HepG2 (cell line): ENCODE measurements around the gene HSPA1A. TPM values are rescaled to one million over a fixed set of nuclear protein-coding genes. Genes with fewer than 3 reads are reported as not detected.

Source experiments
- AKAP8 ChIP-seq: sonication (generic); formaldehyde crosslinking; IDR thresholded peaks from 2 replicates; pipeline ENCODE4 v1.5.1; 2020; ENCODE audit warnings: mild to moderate bottlenecking, missing genetic modification reagents
- ARNTL ChIP-seq: sonication (generic); formaldehyde crosslinking; IDR thresholded peaks from 2 replicates; pipeline ENCODE4 v1.4.0; 2020; ENCODE audit warnings: mild to moderate bottlenecking, missing genetic modification reagents
- BATF2 ChIP-seq: sonication (generic); formaldehyde crosslinking; IDR thresholded peaks from 2 replicates; pipeline ENCODE4 v1.8.0; 2022; ENCODE audit warnings: mild to moderate bottlenecking, missing genetic modification reagents, moderate library complexity
- BHLHE40 ChIP-seq: IDR thresholded peaks from 2 replicates; pipeline ENCODE4 v1.6.1; 2011; ENCODE audit warnings: low read length, improper control_type of control experiment
- CAMTA2 ChIP-seq: sonication (generic); formaldehyde crosslinking; IDR thresholded peaks from 2 replicates; pipeline ENCODE4 v1.4.0; 2020; ENCODE audit warnings: mild to moderate bottlenecking, missing genetic modification reagents, borderline replicate concordance
- CENPX ChIP-seq: sonication (generic); formaldehyde crosslinking; IDR thresholded peaks from 2 replicates; pipeline ENCODE4 v1.9.0; 2021; ENCODE audit warnings: mild to moderate bottlenecking, missing genetic modification reagents, moderate library complexity
- DBP ChIP-seq: sonication (generic); formaldehyde crosslinking; IDR thresholded peaks from 2 replicates; pipeline ENCODE4 v1.4.0; 2020; ENCODE audit warnings: missing genetic modification reagents; ENCODE audit errors: not compliant biosample characterization
- DRAP1 ChIP-seq: IDR thresholded peaks from 2 replicates; pipeline ENCODE4 v1.6.1; 2016; ENCODE audit warnings: missing genetic modification reagents, missing compliant biosample characterization
- E2F5 ChIP-seq: sonication (generic); formaldehyde crosslinking; conservative IDR thresholded peaks from 2 replicates; pipeline ENCODE4 v1.4.0; 2020; ENCODE audit warnings: missing genetic modification reagents
- HDAC1 ChIP-seq: sonication (generic); formaldehyde crosslinking; IDR thresholded peaks from 2 replicates; pipeline ENCODE4 v1.5.1; 2020; ENCODE audit warnings: mild to moderate bottlenecking, missing genetic modification reagents
- JUN ChIP-seq: sonication (generic); formaldehyde crosslinking; IDR thresholded peaks from 2 replicates; pipeline ENCODE4 v1.4.0; 2020; ENCODE audit warnings: mild to moderate bottlenecking, missing genetic modification reagents
- NFE2L2 ChIP-seq: fragments of 150-350 bp; IDR thresholded peaks from 2 replicates; pipeline ENCODE4 v1.6.1; 2014; ENCODE audit warnings: low read length
- NFIB ChIP-seq: sonication (generic); formaldehyde crosslinking; IDR thresholded peaks from 2 replicates; pipeline ENCODE4 v1.9.0; 2021; ENCODE audit warnings: missing genetic modification reagents, mild to moderate bottlenecking, borderline replicate concordance
- NONO ChIP-seq, 2 experiments: fragments of 450-650 bp in 1 of 2; sonication (generic) in 1 of 2; formaldehyde crosslinking in 1 of 2; IDR thresholded peaks in 1 of 2; conservative IDR thresholded peaks in 1 of 2; 2 replicates each; pipeline versions ENCODE4 v1.6.1 to v1.8.0; 2017 to 2022; ENCODE audit warnings: mild to moderate bottlenecking in 1 of 2, missing genetic modification reagents in 1 of 2, moderate library complexity in 1 of 2
- PHF21A ChIP-seq: sonication (generic); formaldehyde crosslinking; IDR thresholded peaks from 2 replicates; pipeline ENCODE4 v1.5.0; 2020; ENCODE audit warnings: mild to moderate bottlenecking, missing genetic modification reagents
- REL ChIP-seq: sonication (generic); formaldehyde crosslinking; conservative IDR thresholded peaks from 2 replicates; pipeline ENCODE4 v1.8.0; 2022; ENCODE audit warnings: mild to moderate bottlenecking, missing genetic modification reagents, moderate library complexity
- REXO4 ChIP-seq: sonication (generic); formaldehyde crosslinking; IDR thresholded peaks from 2 replicates; pipeline ENCODE4 v1.8.0; 2022; ENCODE audit warnings: missing genetic modification reagents, mild to moderate bottlenecking, borderline replicate concordance
- SSRP1 ChIP-seq: IDR thresholded peaks from 2 replicates; pipeline ENCODE4 v1.6.1; 2016; ENCODE audit warnings: control low read depth
- ZBTB37 ChIP-seq: sonication (generic); formaldehyde crosslinking; IDR thresholded peaks from 2 replicates; pipeline ENCODE4 v1.4.0; 2020; ENCODE audit warnings: mild to moderate bottlenecking, missing genetic modification reagents
- ZMAT5 ChIP-seq: sonication (generic); formaldehyde crosslinking; IDR thresholded peaks from 2 replicates; pipeline ENCODE4 v1.5.0; 2020; ENCODE audit warnings: mild to moderate bottlenecking, low read depth, missing genetic modification reagents, borderline replicate concordance
- ZMYM2 ChIP-seq: sonication (generic); formaldehyde crosslinking; IDR thresholded peaks from 2 replicates; pipeline ENCODE4 v1.8.0; 2022; ENCODE audit warnings: mild to moderate bottlenecking, missing genetic modification reagents
- ZNF331 ChIP-seq: sonication (generic); formaldehyde crosslinking; IDR thresholded peaks from 2 replicates; pipeline ENCODE4 v1.4.0; 2020; ENCODE audit warnings: missing genetic modification reagents
- ZNF382 ChIP-seq: sonication (generic); formaldehyde crosslinking; IDR thresholded peaks from 2 replicates; pipeline ENCODE4 v1.5.0; 2020; ENCODE audit warnings: missing genetic modification reagents, mild to moderate bottlenecking, borderline replicate concordance
- ZNF383 ChIP-seq: sonication (generic); formaldehyde crosslinking; IDR thresholded peaks from 2 replicates; pipeline ENCODE4 v1.4.0; 2020; ENCODE audit warnings: missing genetic modification reagents, mild to moderate bottlenecking, borderline replicate concordance
- ZNF543 ChIP-seq: sonication (generic); formaldehyde crosslinking; IDR thresholded peaks from 2 replicates; pipeline ENCODE4 v1.4.0; 2020; ENCODE audit warnings: mild to moderate bottlenecking, missing genetic modification reagents
- ZNF747 ChIP-seq: sonication (generic); formaldehyde crosslinking; IDR thresholded peaks from 2 replicates; pipeline ENCODE4 v1.8.1; 2023; ENCODE audit warnings: missing genetic modification reagents, mild to moderate bottlenecking, borderline replicate concordance
- ZNF776 ChIP-seq: sonication (generic); formaldehyde crosslinking; IDR thresholded peaks from 2 replicates; pipeline ENCODE4 v1.4.0; 2020; ENCODE audit warnings: mild to moderate bottlenecking, missing genetic modification reagents
- ZNF788 ChIP-seq: sonication (generic); formaldehyde crosslinking; IDR thresholded peaks from 2 replicates; pipeline ENCODE4 v1.5.0; 2020; ENCODE audit warnings: mild to moderate bottlenecking, missing genetic modification reagents, borderline replicate concordance
- polyA plus RNA-seq, 8 experiments: library from polyadenylated mRNA; depleted of rRNA in 3 of 8; stranded (reverse) in 7 of 8; unstranded in 1 of 8; fragments of >200 nt; fragmentation: Illumina TruSeq in 4 of 8; extraction: Trizol in 4 of 8; gene quantifications; 2 replicates each; pipeline versions ENCODE4 v1.2.1 to v1.2.3, GENCODE V29; 2011 to 2016; ENCODE audit warnings: low read depth in 4 of 8, missing spikeins in 1 of 8, mixed read lengths in 1 of 8; ENCODE audit not compliant: insufficient read depth in 1 of 8
- total RNA-seq, 5 experiments: library from RNA; depleted of rRNA; stranded (reverse); fragments of >200 nt; fragmentation: Illumina TruSeq; extraction: Trizol; gene quantifications; 2 replicates each; pipeline ENCODE4 v1.2.3, GENCODE V29; 2016; ENCODE audit warnings: low read depth in 1 of 5

HSPA1A gene
- total and polyA plus RNA-seq, 2 of the 13 experiments (the other 11 are each of a cell fraction or from before 2014, with no cell fraction given), result 44.5 to 85.0 TPM

GRCh38 chr6:31836047-31836473 is 20.7 kb downstream of the HSPA1A start (continued):
- TF ChIP-seq CAMTA2 (CRISPR knock-in tag) (no peak), DRAP1 (CRISPR knock-in tag) (no peak), ZBTB37 (CRISPR knock-in tag) (no peak), ZNF747 (no peak), ZNF331 (no peak), JUN (CRISPR knock-in tag) (no peak), NFIB (CRISPR knock-in tag) (no peak), PHF21A (CRISPR knock-in tag) (peak; percentile 49; the same call in 1 of the 2 replicates), NONO (IDR thresholded peaks at IDR 0.05) (no peak), NONO (CRISPR knock-in tag; conservative IDR thresholded peaks at IDR 0.05) (0 out of 2 replicates have a peak, but pooled peaks have one; percentile 28), ZMAT5 (CRISPR knock-in tag) (no peak), ZNF543 (no peak), ARNTL (no peak), ZNF382 (CRISPR knock-in tag) (no peak), CENPX (CRISPR knock-in tag) (no peak), AKAP8 (0 out of 2 replicates have a peak, but pooled peaks have one; percentile 40), ZMYM2 (no peak), ZNF788 (CRISPR knock-in tag) (no peak), ZNF776 (CRISPR knock-in tag) (no peak), DBP (CRISPR knock-in tag) (no peak), NFE2L2 (no peak), REXO4 (CRISPR knock-in tag) (no peak), ZNF383 (CRISPR knock-in tag) (no peak), HDAC1 (CRISPR knock-in tag) (peak; percentile 38; the same call in 1 of the 2 replicates), BATF2 (CRISPR knock-in tag) (no peak), SSRP1 (CRISPR knock-in tag) (no peak), BHLHE40 (peak; percentile 51; the same call in 1 of the 2 replicates), E2F5 (no peak), REL (CRISPR knock-in tag) (no peak)
